ENCODE data around the gene TAF7.

TAF7 gene

DNA sequence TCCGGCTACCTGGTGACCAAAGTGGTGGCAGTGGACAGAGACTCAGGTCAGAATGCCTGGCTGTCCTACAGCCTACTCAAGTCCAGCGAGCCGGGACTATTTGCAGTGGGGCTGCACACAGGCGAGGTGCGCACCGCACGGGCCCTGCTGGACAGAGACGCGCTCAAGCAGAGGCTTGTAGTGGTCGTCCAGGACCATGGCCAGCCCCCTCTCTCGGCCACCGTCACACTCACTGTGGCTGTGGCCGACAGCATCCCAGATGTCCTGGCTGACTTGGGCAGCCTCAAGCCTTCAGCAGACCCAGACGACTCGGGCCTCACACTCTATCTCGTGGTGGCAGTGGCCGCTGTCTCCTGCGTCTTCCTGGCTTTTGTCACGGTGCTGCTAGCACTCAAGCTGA is 36.4 kb upstream of the TAF7 start:
- Histone ChIP-seq H3K27ac (replicated peaks) (no peak overlapping the region), H3K27me3 (ENCODE audit: insufficient read depth, poor library complexity, severe bottlenecking) (no peaks in the 10 kb centered on the region), H3K4me3 (replicated peaks; ENCODE audit: insufficient read depth, low read length) (no peak overlapping the region)
- TF ChIP-seq, protein P1, sequence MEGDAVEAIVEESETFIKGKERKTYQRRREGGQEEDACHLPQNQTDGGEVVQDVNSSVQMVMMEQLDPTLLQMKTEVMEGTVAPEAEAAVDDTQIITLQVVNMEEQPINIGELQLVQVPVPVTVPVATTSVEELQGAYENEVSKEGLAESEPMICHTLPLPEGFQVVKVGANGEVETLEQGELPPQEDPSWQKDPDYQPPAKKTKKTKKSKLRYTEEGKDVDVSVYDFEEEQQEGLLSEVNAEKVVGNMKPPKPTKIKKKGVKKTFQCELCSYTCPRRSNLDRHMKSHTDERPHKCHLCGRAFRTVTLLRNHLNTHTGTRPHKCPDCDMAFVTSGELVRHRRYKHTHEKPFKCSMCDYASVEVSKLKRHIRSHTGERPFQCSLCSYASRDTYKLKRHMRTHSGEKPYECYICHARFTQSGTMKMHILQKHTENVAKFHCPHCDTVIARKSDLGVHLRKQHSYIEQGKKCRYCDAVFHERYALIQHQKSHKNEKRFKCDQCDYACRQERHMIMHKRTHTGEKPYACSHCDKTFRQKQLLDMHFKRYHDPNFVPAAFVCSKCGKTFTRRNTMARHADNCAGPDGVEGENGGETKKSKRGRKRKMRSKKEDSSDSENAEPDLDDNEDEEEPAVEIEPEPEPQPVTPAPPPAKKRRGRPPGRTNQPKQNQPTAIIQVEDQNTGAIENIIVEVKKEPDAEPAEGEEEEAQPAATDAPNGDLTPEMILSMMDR (IDR thresholded peaks at IDR 0.05; ENCODE audit: insufficient read depth, low read length): no peak
- TF ChIP-seq, protein P2, sequence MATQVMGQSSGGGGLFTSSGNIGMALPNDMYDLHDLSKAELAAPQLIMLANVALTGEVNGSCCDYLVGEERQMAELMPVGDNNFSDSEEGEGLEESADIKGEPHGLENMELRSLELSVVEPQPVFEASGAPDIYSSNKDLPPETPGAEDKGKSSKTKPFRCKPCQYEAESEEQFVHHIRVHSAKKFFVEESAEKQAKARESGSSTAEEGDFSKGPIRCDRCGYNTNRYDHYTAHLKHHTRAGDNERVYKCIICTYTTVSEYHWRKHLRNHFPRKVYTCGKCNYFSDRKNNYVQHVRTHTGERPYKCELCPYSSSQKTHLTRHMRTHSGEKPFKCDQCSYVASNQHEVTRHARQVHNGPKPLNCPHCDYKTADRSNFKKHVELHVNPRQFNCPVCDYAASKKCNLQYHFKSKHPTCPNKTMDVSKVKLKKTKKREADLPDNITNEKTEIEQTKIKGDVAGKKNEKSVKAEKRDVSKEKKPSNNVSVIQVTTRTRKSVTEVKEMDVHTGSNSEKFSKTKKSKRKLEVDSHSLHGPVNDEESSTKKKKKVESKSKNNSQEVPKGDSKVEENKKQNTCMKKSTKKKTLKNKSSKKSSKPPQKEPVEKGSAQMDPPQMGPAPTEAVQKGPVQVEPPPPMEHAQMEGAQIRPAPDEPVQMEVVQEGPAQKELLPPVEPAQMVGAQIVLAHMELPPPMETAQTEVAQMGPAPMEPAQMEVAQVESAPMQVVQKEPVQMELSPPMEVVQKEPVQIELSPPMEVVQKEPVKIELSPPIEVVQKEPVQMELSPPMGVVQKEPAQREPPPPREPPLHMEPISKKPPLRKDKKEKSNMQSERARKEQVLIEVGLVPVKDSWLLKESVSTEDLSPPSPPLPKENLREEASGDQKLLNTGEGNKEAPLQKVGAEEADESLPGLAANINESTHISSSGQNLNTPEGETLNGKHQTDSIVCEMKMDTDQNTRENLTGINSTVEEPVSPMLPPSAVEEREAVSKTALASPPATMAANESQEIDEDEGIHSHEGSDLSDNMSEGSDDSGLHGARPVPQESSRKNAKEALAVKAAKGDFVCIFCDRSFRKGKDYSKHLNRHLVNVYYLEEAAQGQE (IDR thresholded peaks at IDR 0.05; ENCODE audit: insufficient replicate concordance, low read depth): peak; percentile 55
- no peak for TF ChIP-seq SPI1 (IDR thresholded peaks at IDR 0.05; ENCODE audit: borderline replicate concordance, low read depth)
- DNase-seq (ENCODE audit: low read depth in 1 of 2, low spot score in 1 of 2): no peak

DNA sequence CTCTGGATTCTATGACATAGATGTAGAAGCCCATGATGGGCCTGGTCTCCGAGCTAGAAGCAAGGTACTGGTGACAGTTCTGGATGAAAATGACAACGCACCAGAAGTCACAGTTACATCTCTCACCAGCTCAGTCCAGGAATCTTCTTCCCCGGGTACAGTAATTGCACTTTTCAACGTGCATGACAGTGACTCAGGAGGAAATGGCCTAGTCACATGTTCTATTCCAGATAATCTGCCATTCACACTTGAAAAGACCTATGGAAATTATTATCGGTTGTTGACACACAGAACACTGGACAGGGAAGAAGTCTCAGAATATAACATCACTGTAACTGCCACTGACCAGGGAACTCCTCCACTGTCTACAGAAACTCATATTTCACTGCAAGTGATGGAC is 35.5 kb upstream of the TAF7 start:
- H3K27me3 ChIP-seq (ENCODE audit: insufficient read depth, poor library complexity, severe bottlenecking): no peaks in the 10 kb centered on the region

DNA sequence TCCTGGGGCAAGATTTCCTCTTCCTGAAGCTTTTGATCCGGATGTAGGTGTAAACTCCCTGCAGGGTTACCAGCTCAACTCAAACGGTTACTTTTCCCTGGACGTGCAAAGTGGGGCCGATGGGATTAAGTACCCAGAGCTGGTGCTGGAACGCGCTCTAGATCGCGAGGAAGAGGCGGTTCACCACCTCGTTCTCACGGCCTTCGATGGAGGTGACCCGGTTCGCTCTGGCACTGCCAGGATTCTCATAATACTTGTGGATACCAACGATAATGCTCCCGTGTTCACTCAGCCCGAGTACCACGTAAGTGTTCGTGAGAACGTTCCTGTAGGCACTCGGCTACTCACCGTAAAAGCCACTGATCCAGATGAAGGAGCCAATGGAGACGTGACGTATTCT is 35.1 kb upstream of the TAF7 start:
- TF ChIP-seq, protein P2 (IDR thresholded peaks at IDR 0.05; ENCODE audit: insufficient replicate concordance, low read depth): no peak
- TF ChIP-seq SPI1 (IDR thresholded peaks at IDR 0.05; ENCODE audit: borderline replicate concordance, low read depth): no peak
- no peak for TF ChIP-seq GABPA (IDR thresholded peaks at IDR 0.05; ENCODE audit: low read depth)
- no peak for TF ChIP-seq POLR2AphosphoS5 (IDR thresholded peaks at IDR 0.05; ENCODE audit: low read depth)
- TF ChIP-seq, protein P1 (IDR thresholded peaks at IDR 0.05; ENCODE audit: insufficient read depth, low read length): no peak
- no peak overlapping the region for H3K27ac ChIP-seq (replicated peaks)
- H3K27me3 ChIP-seq (ENCODE audit: insufficient read depth, poor library complexity, severe bottlenecking): no peaks in the 10 kb centered on the region
- no peak overlapping the region for H3K4me3 ChIP-seq (replicated peaks; ENCODE audit: insufficient read depth, low read length)
- no peak for DNase-seq (ENCODE audit: low read depth in 1 of 2, low spot score in 1 of 2)

More for the DNA sequence above, 35.5 kb upstream of the TAF7 start:
- no peak for TF ChIP-seq GABPA (IDR thresholded peaks at IDR 0.05; ENCODE audit: low read depth)
- Histone ChIP-seq H3K27ac (replicated peaks) (no peak overlapping the region), H3K4me3 (replicated peaks; ENCODE audit: insufficient read depth, low read length) (no peak overlapping the region)
- no peak for DNase-seq (ENCODE audit: low read depth in 1 of 2, low spot score in 1 of 2)

DNA sequence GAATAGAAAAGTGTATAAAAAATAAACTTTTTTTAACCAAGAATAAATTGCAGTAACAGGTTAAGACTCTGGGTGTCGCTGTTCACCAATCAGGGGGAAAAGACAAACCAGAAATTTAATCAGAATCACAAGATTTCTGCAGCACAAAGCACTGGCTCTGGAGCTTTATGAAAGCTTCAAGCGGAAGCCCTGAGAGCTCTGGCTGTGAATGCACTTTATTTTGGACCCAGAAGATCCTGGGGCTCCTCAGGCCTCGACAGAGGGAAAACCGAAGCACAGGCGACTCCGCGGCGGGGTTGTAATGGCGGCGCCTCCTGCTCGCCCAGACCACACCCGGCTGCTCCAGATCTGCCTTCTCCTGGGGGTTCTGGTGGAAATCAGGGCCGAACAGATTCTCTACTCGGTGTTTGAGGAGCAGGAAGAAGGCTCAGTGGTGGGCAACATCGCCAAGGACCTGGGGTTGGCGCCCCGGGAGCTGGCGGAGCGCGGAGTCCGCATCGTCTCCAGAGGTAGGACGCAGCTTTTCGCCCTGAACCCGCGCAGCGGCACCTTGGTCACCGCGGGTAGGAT is 34.4 kb upstream of the TAF7 start, which contains the start of gene PCDHGA4:
Gene PCDHGA4, plus strand, starts transcription at position 122 of the 570 bp plus-strand sequence. Its CDS starts 87 bp downstream, at position 209.
- no peak for DNase-seq (ENCODE audit: low read depth in 1 of 2, low spot score in 1 of 2)
- Histone ChIP-seq H3K27ac (replicated peaks) (no peak within 1 kb of the TSS), H3K27me3 (ENCODE audit: insufficient read depth, poor library complexity, severe bottlenecking) (no peaks in the 10 kb centered on the region), H3K4me3 (replicated peaks; ENCODE audit: insufficient read depth, low read length) (no peak within 1 kb of the TSS)
- TF ChIP-seq POLR2AphosphoS5 (IDR thresholded peaks at IDR 0.05; ENCODE audit: low read depth) (no peak), SPI1 (IDR thresholded peaks at IDR 0.05; ENCODE audit: borderline replicate concordance, low read depth) (no peak), GABPA (IDR thresholded peaks at IDR 0.05; ENCODE audit: low read depth) (no peak)
- TF ChIP-seq, protein P1 (IDR thresholded peaks at IDR 0.05; ENCODE audit: insufficient read depth, low read length): no peak
- TF ChIP-seq, protein P2 (IDR thresholded peaks at IDR 0.05; ENCODE audit: insufficient replicate concordance, low read depth): no peak

Data from HL-60 (cell line).